HepG2 (cell line): Measurements from ENCODE around the gene PMPCB. TPM values are rescaled to one million over a fixed set of nuclear protein-coding genes. Genes with fewer than 3 reads are reported as not detected.
A peak's percentile ranks its signal among the peaks of the same experiment; 100 is the strongest.
"Not testable (repeated sequence)": the region's sequence is repeated elsewhere in the genome, so short reads cannot be mapped to it uniquely, and the experiment has no call there.

Experiments used
- ATAC-seq: fragments of 200-7000 bp; cut with Tn5 transposase; 3 replicates; pipeline ENCODE4 v1.9.1; 2020; ENCODE audit warnings: mild to moderate bottlenecking, moderate library complexity
- BruUV-seq: library from RNA; stranded (reverse); fragments of 400-500 nt; replicated peaks from 2 replicates; lab custom pipeline; 2021; lab: Mats Ljungman, UMichigan
- CTCF ChIA-PET: fragments of 300-600 bp; formaldehyde crosslinking; extraction: SDS; loops from one replicate; lab custom pipeline; 2021; ENCODE audit warnings: low total read pairs, inconsistent platforms, low intra/inter-chr PET ratio; lab: Yijun Ruan, JAX
- POLR2A ChIA-PET: fragments of 350-600 bp; sonication (Branson Sonifier 250); formaldehyde crosslinking; loops from one replicate; lab custom pipeline; 2020; ENCODE audit warnings: antibody characterized with exemption, inconsistent platforms; lab: Yijun Ruan, JAX
- DNase-seq: peaks from one replicate; pipeline ENCODE4 v3.0.0-alpha.2; 2015; ENCODE audit warnings: low spot score
- FAIRE-seq: peaks from 3 replicates; lab custom pipeline; 2011; peaks lifted over from hg19 to GRCh38; lab: Jason Lieb, UNC
- H2AFZ ChIP-seq: one replicate; pipeline ENCODE4 v1.6.1; 2011; ENCODE audit warnings: low read length, inconsistent platforms
- H3K27ac ChIP-seq: fragments of 300-600 bp; 3 replicates; pipeline ENCODE4 v1.8.0; 2011; ENCODE audit warnings: mixed run types, mild to moderate bottlenecking, mixed read lengths, low read length, inconsistent platforms; ENCODE audit not compliant: insufficient read depth; ENCODE audit errors: extremely low read length
- H3K27me3 ChIP-seq, 2 experiments: fragments of 200-600 bp in 1 of 2; 2 replicates in 1 of 2; 3 replicates in 1 of 2; pipeline versions ENCODE4 v1.6.0 to v1.8.0; 2011; ENCODE audit warnings: low read length in 2 of 2, mild to moderate bottlenecking in 2 of 2, moderate library complexity in 2 of 2, inconsistent platforms in 1 of 2; ENCODE audit not compliant: insufficient read depth in 2 of 2, control insufficient read depth in 1 of 2
- H3K36me3 ChIP-seq, 2 experiments: fragments of 200-600 bp in 1 of 2; replicated peaks in 1 of 2; 2 replicates in 1 of 2; 3 replicates in 1 of 2; pipeline versions ENCODE4 v1.5.1 to v1.8.0; 2011; ENCODE audit warnings: low read length in 2 of 2, inconsistent platforms in 1 of 2; ENCODE audit not compliant: insufficient read depth in 2 of 2, control insufficient read depth in 1 of 2
- H3K4me1 ChIP-seq: 2 replicates; pipeline ENCODE4 v1.5.1; 2012; ENCODE audit warnings: low read length, inconsistent platforms; ENCODE audit not compliant: insufficient read depth
- H3K4me2 ChIP-seq: 2 replicates; pipeline ENCODE4 v1.6.0; 2011; ENCODE audit warnings: low read depth, low read length, inconsistent platforms
- H3K4me3 ChIP-seq, 3 experiments: fragments of 200-600 bp in 1 of 3; sonication (generic), shearing (Covaris generic) in 1 of 3; replicated peaks in 1 of 3; 2 replicates each; pipeline ENCODE4 v1.5.1; 2011 to 2016; ENCODE audit warnings: low read length in 3 of 3, inconsistent platforms in 2 of 3, low read depth in 2 of 3, mild to moderate bottlenecking in 2 of 3, control low read depth in 1 of 3, mixed read lengths in 1 of 3; ENCODE audit not compliant: insufficient read depth in 1 of 3
- H3K79me2 ChIP-seq: one replicate; pipeline ENCODE4 v1.6.1; 2011; ENCODE audit warnings: low read length, inconsistent platforms; ENCODE audit not compliant: insufficient read depth
- H3K9ac ChIP-seq: 2 replicates; pipeline ENCODE4 v1.6.0; 2011; ENCODE audit warnings: mild to moderate bottlenecking, low read depth, low read length, inconsistent platforms; ENCODE audit not compliant: insufficient read depth
- H3K9me3 ChIP-seq: 2 replicates; pipeline ENCODE4 v1.5.1; 2012; ENCODE audit warnings: mild to moderate bottlenecking, low read length
- H4K20me1 ChIP-seq: 2 replicates; pipeline ENCODE4 v1.6.0; 2011; ENCODE audit warnings: inconsistent platforms, mild to moderate bottlenecking, low read length, moderate library complexity; ENCODE audit not compliant: insufficient read depth
- CEBPB ChIP-seq: IDR thresholded peaks from 2 replicates; pipeline ENCODE4 v1.6.1; 2011; ENCODE audit warnings: low read depth, low read length, improper control_type of control experiment, borderline replicate concordance
- CEBPG ChIP-seq: IDR thresholded peaks from 2 replicates; pipeline ENCODE4 v1.6.1; 2016
- WGBS: methylation state at CpG from one replicate; pipeline ENCODE4 v1.1.6; 2017; ENCODE audit warnings: low lambda C conversion rate; 5-methylcytosine and 5-hydroxymethylcytosine counted together
- in situ Hi-C: cut with HindIII; loops from 2 replicates; pipeline ENCODE4 v1.10.0; 2017; ENCODE audit warnings: low pct_unique_long_range_greater_than_20kb; ENCODE audit not compliant: extremely low pct_ligation_motif_present
- intact Hi-C: fragments of 100-400 bp; cut with micrococcal nuclease; formaldehyde crosslinking; loops from one replicate; pipeline ENCODE4 v1.10.0; 2022; ENCODE audit not compliant: unreplicated experiment
- polyA plus RNA-seq, 8 experiments: library from polyadenylated mRNA; depleted of rRNA in 3 of 8; stranded (reverse) in 7 of 8; unstranded in 1 of 8; fragments of >200 nt; fragmentation: Illumina TruSeq in 4 of 8; extraction: Trizol in 4 of 8; gene quantifications; 2 replicates each; pipeline versions ENCODE4 v1.2.1 to v1.2.3, GENCODE V29; 2011 to 2016; ENCODE audit warnings: low read depth in 4 of 8, missing spikeins in 1 of 8, mixed read lengths in 1 of 8; ENCODE audit not compliant: insufficient read depth in 1 of 8
- total RNA-seq, 5 experiments: library from RNA; depleted of rRNA; stranded (reverse); fragments of >200 nt; fragmentation: Illumina TruSeq; extraction: Trizol; gene quantifications; 2 replicates each; pipeline ENCODE4 v1.2.3, GENCODE V29; 2016; ENCODE audit warnings: low read depth in 1 of 5

The PMPCB gene
- total and polyA plus RNA-seq, 2 of the 13 experiments (the other 11 are each of a cell fraction or from before 2014, with no cell fraction given), result 80.8 to 124 TPM

- in situ Hi-C loops, POLR2A ChIA-PET, H3K36me3 ChIP-seq, H3K9me3 ChIP-seq, DNase-seq, BruUV-seq, FAIRE-seq: not testable (repeated sequence)
- WGBS, result 66% methylated on average over 6 of the region's 6 CpGs
- TF ChIP-seq CEBPB (peak; percentile 44; the same call in 1 of the 2 replicates), CEBPG (peak; percentile 46)
- TF ChIP-seq, all 625 proteins: peak for 2; not testable (repeated sequence) for 623
- H3K79me2 ChIP-seq, H3K27ac ChIP-seq, H3K4me2 ChIP-seq, H3K27me3 ChIP-seq, H2AFZ ChIP-seq, H4K20me1 ChIP-seq, ATAC-seq, H3K4me3 ChIP-seq, CTCF ChIA-PET, H3K9ac ChIP-seq, H3K4me1 ChIP-seq, intact Hi-C loops: not testable (repeated sequence)
These were observed 23.9 kb upstream of the PMPCB start for GRCh38 chr7:103273374-103273773.

DNA sequence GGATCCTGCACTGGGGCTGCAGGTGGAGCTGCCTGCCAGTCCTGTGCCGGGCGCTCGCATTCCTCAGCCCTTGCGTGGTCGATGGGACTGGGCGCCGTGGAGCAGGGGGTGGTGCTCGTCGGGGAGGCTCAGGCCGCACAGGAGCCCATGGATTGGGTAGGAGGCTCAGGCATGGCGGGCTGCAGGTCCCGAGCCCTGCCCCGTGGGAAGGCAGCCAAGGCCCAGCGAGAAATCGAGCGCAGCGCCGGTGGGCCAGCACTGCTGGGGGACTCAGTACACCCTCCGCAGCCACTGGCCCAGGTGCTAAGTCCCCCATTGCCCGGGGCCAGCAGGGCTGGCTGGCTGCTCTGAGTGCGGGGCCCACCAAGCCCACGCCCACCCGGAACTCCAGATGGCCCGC lies 22.4 kb upstream of the PMPCB start:
- H3K4me2 ChIP-seq, DNase-seq, H3K36me3 ChIP-seq, H3K9me3 ChIP-seq, H4K20me1 ChIP-seq, H3K9ac ChIP-seq, ATAC-seq, BruUV-seq, H3K4me3 ChIP-seq, CTCF ChIA-PET, H3K27me3 ChIP-seq, FAIRE-seq, H3K27ac ChIP-seq, H3K4me1 ChIP-seq, H2AFZ ChIP-seq, POLR2A ChIA-PET, in situ Hi-C loops, intact Hi-C loops, H3K79me2 ChIP-seq: not testable (repeated sequence)
- WGBS, result no CpG with 5 or more reads among the region's 24 CpGs

DNA sequence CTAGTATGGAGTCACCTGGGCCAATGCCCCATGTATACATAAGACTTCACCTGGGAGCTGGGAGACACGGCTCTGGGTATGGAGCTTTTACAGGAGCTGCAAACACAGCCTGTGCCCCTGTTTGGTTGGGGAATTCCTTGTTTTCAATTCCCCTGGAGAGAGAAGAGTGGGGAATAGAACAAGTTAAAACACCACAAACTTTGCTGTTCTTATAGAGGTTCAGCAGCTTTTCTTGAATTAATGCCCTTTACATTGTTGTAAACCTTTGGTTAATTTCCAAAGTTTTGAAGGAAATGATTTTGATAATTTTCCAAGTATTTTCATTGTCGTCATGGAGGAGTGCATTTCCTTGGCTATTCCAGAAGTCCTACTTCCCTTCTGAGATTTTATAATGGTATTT lies 19.0 kb upstream of the PMPCB start:
- CTCF ChIA-PET, H3K27ac ChIP-seq, H3K4me2 ChIP-seq, H3K27me3 ChIP-seq, FAIRE-seq, H3K36me3 ChIP-seq, POLR2A ChIA-PET, intact Hi-C loops, H3K9ac ChIP-seq, H3K79me2 ChIP-seq, BruUV-seq, DNase-seq, H3K9me3 ChIP-seq, H2AFZ ChIP-seq, H3K4me3 ChIP-seq, in situ Hi-C loops, ATAC-seq, H4K20me1 ChIP-seq: not testable (repeated sequence)
- 37% methylated on average over 2 of the region's 2 CpGs for WGBS
- peaks cover 16% of the 10 kb centered on the region; the same call in 1 of the 2 replicates for H3K4me1 ChIP-seq
